Measurements from ENCODE around the gene SMOC2. TPM values are rescaled to one million over a fixed set of nuclear protein-coding genes. Genes with fewer than 3 reads are reported as not detected.

SMOC2 gene
- polyA plus RNA-seq, 1 of the 3 experiments (the other 2 are of a cell fraction), result not detected

DNA sequence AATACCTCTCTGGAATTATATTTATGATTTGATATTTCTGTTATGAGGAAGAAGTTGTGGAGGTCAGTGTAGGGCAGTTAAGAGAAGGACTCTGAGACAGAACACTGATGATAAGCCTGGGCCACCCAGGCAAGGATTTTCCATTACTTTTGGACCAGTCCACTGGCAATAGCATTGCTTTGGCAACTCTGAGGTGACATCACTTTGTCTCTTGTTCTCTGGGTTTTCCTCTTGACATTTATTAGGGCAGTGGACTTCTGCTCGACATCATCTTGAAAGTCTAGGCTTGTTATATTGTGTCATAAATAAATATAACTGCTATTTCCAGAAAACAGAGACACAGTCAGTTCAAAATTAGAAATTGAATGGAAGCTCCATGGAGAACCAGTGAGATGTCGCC, 268.0 kb downstream of the SMOC2 start:
- no peaks in the 10 kb centered on the region for H4K20me1 ChIP-seq (ENCODE audit: insufficient read depth)
- H3K27ac ChIP-seq (ENCODE audit: low read depth in 2 of 2, low read length in 1 of 2), result no peak overlapping the region
- H3K4me3 ChIP-seq (ENCODE audit: low read depth in 2 of 2, low read length in 1 of 2), result no peak overlapping the region
- H2AFZ ChIP-seq (ENCODE audit: low read depth), result no peak overlapping the region
- no peak for DNase-seq
- H3K36me3 ChIP-seq (replicated peaks in 1 of 2; ENCODE audit: control insufficient read depth in 1 of 2, insufficient read depth in 2 of 2, low read length in 1 of 2), result no peaks in the 10 kb centered on the region
- no peaks in the 10 kb centered on the region for H3K9me2 ChIP-seq
- no peaks in the 10 kb centered on the region for H3K9me3 ChIP-seq
- TF ChIP-seq TEAD4 (IDR thresholded peaks at IDR 0.05; ENCODE audit: borderline replicate concordance, insufficient read depth) (no peak), TCF12 (IDR thresholded peaks at IDR 0.05) (no peak), CHD2 (IDR thresholded peaks at IDR 0.05; ENCODE audit: low read length, partially characterized antibody) (no peak), POLR2AphosphoS5 (IDR thresholded peaks at IDR 0.05; ENCODE audit: low read depth, low read length) (no peak), MXI1 (IDR thresholded peaks at IDR 0.05; ENCODE audit: low read depth, low read length) (no peak), GABPA (IDR thresholded peaks at IDR 0.05; ENCODE audit: low read depth) (no peak)
- TF ChIP-seq, protein P1, sequence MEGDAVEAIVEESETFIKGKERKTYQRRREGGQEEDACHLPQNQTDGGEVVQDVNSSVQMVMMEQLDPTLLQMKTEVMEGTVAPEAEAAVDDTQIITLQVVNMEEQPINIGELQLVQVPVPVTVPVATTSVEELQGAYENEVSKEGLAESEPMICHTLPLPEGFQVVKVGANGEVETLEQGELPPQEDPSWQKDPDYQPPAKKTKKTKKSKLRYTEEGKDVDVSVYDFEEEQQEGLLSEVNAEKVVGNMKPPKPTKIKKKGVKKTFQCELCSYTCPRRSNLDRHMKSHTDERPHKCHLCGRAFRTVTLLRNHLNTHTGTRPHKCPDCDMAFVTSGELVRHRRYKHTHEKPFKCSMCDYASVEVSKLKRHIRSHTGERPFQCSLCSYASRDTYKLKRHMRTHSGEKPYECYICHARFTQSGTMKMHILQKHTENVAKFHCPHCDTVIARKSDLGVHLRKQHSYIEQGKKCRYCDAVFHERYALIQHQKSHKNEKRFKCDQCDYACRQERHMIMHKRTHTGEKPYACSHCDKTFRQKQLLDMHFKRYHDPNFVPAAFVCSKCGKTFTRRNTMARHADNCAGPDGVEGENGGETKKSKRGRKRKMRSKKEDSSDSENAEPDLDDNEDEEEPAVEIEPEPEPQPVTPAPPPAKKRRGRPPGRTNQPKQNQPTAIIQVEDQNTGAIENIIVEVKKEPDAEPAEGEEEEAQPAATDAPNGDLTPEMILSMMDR (IDR thresholded peaks at IDR 0.05), result no peak
- TF ChIP-seq, protein P2, sequence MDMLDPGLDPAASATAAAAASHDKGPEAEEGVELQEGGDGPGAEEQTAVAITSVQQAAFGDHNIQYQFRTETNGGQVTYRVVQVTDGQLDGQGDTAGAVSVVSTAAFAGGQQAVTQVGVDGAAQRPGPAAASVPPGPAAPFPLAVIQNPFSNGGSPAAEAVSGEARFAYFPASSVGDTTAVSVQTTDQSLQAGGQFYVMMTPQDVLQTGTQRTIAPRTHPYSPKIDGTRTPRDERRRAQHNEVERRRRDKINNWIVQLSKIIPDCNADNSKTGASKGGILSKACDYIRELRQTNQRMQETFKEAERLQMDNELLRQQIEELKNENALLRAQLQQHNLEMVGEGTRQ (IDR thresholded peaks at IDR 0.05; ENCODE audit: borderline replicate concordance, low read depth, low read length), result no peak
- ChIA-PET POLR2A (no interaction called here), CTCF (no interaction called here)
- no peaks in the 10 kb centered on the region for H3K79me2 ChIP-seq (ENCODE audit: insufficient read depth)
- H3K9ac ChIP-seq, result no peak overlapping the region
- WGBS (ENCODE audit: low lambda C conversion rate), result 4% methylated on average over 2 of the region's 2 CpGs
- H3K4me2 ChIP-seq, result no peak overlapping the region
- H3F3A ChIP-seq (replicated peaks; ENCODE audit: insufficient read depth), result no peaks in the 10 kb centered on the region
- H3K4me1 ChIP-seq (ENCODE audit: control insufficient read depth in 1 of 2, insufficient read depth in 2 of 2, low read depth in 1 of 2, low read length in 1 of 2), result peaks cover 0 to 6% of the 10 kb centered on the region in 2 experiments; a peak in 1 of 4 replicates
- H3K27me3 ChIP-seq (ENCODE audit: insufficient read depth), result no peaks in the 10 kb centered on the region

DNA sequence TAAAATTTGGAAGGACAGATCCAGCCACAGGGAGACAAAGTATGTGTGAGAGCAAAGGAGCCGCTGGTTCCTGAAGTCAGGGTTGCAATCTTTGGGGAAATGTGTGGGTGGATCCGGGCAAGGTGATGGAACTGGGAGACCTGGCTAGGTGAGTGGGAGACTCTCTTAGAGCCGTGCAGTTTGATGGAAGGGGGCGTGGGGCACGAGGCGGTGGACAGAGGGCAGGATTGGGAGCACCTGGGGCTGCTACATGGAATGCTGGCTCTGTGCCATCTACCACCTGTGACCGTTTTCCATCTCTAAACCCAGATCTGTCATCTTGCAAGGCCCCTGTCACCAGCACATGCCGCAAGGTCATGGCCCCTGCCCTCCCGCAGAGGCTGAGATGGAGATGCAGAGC, 268.4 kb downstream of the SMOC2 start:
- no peak overlapping the region for H3K9ac ChIP-seq
- H3K4me2 ChIP-seq, result no peak overlapping the region
- H3K27ac ChIP-seq (ENCODE audit: low read depth in 2 of 2, low read length in 1 of 2), result no peak overlapping the region
- 37% methylated on average over 6 of the region's 9 CpGs for WGBS (ENCODE audit: low lambda C conversion rate)
- H2AFZ ChIP-seq (ENCODE audit: low read depth), result no peak overlapping the region
- H3K4me1 ChIP-seq (ENCODE audit: control insufficient read depth in 1 of 2, insufficient read depth in 2 of 2, low read depth in 1 of 2, low read length in 1 of 2), result peaks cover 0 to 3% of the 10 kb centered on the region in 2 experiments; a peak in 1 of 4 replicates
- no peaks in the 10 kb centered on the region for H3F3A ChIP-seq (replicated peaks; ENCODE audit: insufficient read depth)
- ChIA-PET POLR2A (no interaction called here), CTCF (no interaction called here)
- no peaks in the 10 kb centered on the region for H3K9me2 ChIP-seq
- H3K27me3 ChIP-seq (ENCODE audit: insufficient read depth), result no peaks in the 10 kb centered on the region
- H4K20me1 ChIP-seq (ENCODE audit: insufficient read depth), result no peaks in the 10 kb centered on the region
- H3K36me3 ChIP-seq (replicated peaks in 1 of 2; ENCODE audit: control insufficient read depth in 1 of 2, insufficient read depth in 2 of 2, low read length in 1 of 2), result no peaks in the 10 kb centered on the region
- H3K4me3 ChIP-seq (ENCODE audit: low read depth in 2 of 2, low read length in 1 of 2), result no peak overlapping the region
- no peaks in the 10 kb centered on the region for H3K9me3 ChIP-seq
- no peak for DNase-seq
- TF ChIP-seq, protein P3, sequence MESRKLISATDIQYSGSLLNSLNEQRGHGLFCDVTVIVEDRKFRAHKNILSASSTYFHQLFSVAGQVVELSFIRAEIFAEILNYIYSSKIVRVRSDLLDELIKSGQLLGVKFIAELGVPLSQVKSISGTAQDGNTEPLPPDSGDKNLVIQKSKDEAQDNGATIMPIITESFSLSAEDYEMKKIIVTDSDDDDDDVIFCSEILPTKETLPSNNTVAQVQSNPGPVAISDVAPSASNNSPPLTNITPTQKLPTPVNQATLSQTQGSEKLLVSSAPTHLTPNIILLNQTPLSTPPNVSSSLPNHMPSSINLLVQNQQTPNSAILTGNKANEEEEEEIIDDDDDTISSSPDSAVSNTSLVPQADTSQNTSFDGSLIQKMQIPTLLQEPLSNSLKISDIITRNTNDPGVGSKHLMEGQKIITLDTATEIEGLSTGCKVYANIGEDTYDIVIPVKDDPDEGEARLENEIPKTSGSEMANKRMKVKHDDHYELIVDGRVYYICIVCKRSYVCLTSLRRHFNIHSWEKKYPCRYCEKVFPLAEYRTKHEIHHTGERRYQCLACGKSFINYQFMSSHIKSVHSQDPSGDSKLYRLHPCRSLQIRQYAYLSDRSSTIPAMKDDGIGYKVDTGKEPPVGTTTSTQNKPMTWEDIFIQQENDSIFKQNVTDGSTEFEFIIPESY (IDR thresholded peaks at IDR 0.05; ENCODE audit: borderline replicate concordance, low read depth), result no peak
- no peak for TF ChIP-seq FOXJ3 (CRISPR knock-in tag; IDR thresholded peaks at IDR 0.05)
- no peak for TF ChIP-seq SMC3 (IDR thresholded peaks at IDR 0.05; ENCODE audit: low read depth, low read length)
- H3K79me2 ChIP-seq (ENCODE audit: insufficient read depth), result no peaks in the 10 kb centered on the region
